Inflammatory macrophage (primary cell): ENCODE results near the gene SPATS1.
"Not testable (repeated sequence)": the region's sequence is repeated elsewhere in the genome, so short reads cannot be mapped to it uniquely, and the experiment has no call there.

Experiments
- DNase-seq, 2 donors: peaks; one replicate each; pipeline ENCODE4 v3.0.0-alpha.2; 2020 to 2022

Gene SPATS1

DNA sequence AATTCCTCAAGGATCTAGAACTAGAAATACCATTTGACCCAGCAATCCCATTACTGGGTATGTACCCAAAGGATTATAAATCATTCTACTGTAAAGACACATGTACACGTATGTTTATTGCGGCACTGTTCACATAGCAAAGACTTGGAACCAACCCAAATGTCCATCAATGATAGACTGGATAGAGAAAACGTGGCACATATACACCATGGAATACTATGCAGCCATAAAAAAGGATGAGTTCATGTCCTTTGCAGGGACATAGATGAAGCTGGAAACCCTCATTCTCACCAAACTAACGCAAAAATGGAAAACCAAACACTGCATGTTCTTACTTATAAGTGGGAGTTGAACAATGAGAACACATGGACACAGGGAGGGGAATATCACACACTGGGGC, 4.4 kb downstream of the SPATS1 start:
- not testable (repeated sequence) for DNase-seq

- peak; percentile 48 to 65 for DNase-seq
Measured at GRCh38 chr6:44349904-44350649, 7.6 kb downstream of the SPATS1 start.

GRCh38 chr6:44350650-44350994, 8.2 kb downstream of the SPATS1 start:
- DNase-seq: not testable (repeated sequence)

DNA sequence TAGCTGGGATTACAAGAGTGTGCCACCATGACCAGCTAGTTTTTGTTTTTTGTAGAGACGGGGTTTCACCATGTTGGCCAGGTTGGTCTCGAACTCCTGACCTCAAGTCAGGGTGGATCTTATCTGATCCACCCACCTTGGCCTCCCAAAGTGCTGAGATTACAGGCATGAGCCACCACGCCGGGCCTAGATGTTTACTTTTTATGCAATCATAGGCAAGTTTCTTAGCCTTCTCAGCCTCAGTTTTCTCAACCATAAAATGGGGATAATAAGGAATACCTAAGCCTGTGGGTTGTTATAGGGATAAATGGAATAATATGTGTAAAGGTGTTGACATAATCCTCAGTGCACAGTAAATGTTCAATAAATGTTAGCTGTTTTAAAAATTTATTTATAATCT, 9.8 kb downstream of the SPATS1 start:
- no peak for DNase-seq

DNA sequence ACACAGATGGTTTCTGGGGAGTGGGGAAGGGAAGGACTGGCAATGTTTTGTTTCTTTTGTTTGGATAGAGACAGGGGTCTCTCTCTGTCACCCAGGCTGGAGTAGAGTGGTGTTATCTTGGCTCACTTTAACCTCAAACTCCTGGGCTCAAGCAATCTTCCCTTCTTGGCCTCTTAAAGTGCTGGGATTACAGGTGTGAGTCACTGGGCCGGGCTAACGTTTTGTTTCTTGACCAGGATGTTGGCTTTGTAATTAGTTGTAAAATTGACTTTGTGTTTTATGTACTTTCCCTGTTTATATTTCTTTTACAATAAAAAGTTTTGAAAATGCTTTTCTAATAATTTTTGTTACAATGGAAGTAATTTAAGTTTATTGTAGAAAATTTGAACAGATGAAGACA, 10.9 kb downstream of the SPATS1 start:
- no peak for DNase-seq

GRCh38 chr6:44355640-44356039, 13.2 kb downstream of the SPATS1 start:
- DNase-seq: no peak

DNA sequence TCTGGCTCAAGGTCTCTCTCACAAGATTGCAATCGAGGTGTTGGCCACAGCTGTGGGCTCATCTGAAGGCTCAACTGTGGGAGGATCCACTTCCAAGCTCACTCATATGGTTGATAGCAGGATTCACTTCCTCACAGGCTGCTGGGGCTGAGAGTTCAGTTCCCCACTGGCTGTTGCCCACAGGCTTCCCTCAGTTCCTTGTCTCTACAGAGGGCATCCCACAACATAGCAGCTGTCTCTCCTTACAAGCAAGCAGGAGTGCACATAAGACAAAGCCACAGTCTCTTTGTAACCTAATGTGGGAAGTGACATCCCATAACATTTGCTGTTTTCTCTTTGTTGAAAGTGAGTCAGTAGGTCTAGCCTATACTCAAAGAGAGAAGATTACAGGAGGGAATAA, 14.0 kb downstream of the SPATS1 start:
- peak; percentile 72 to 92 for DNase-seq

- no peak for DNase-seq
Measured at GRCh38 chr6:44359973-44360372, 17.5 kb downstream of the SPATS1 start.

DNA sequence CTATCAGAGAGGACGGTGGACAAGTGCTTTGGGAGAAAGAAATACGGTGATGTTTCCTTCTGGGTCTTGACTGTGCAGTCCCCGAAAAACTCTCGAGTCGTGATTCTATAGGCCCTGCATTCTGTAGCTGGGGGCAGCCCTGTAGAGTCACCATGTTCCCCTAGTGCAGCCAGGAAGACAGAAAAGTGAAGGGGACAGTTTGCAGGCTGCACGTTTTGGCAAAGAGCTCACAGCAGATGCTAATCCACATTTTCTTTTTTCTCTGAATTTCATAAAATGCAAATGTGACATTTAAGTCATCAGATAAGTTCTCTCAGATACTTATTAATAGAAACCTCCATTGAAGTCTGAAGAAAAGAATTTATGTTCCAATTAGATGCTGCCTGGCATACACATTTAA, 19.5 kb downstream of the SPATS1 start:
- DNase-seq: no peak

DNA sequence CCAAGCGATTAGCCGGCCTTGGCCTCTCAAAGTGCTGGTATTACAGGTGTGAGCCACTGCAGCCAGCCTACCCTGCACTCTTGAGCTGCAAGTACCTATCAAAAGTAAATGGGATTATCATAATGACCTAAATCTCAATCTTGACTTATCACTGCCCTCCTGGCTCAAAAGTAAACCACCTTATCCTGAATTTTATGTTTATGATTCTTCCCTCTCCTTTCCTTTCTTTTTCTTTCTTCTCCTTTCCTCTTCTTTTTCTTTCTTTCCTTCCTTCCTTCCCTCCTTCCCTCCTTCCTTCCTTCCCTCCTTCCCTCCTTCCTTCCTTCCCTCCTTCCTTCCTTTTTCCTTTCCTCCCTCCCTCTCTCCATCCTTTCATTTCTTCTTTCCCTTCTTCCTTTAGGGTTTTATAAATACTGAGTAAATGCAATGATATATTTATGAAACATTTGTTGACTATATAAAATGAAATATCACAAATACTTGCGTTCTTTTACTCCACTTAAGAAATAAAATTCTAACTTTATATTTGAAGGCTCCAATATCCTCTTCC, 21.0 kb downstream of the SPATS1 start:
- no peak for DNase-seq

- no peak for DNase-seq
Measured at GRCh38 chr6:44366781-44367180, 24.3 kb downstream of the SPATS1 start.

- peak; percentile 40 to 76 for DNase-seq
Measured at GRCh38 chr6:44367681-44368080, 25.2 kb downstream of the SPATS1 start.

GRCh38 chr6:44373051-44373450, 30.6 kb downstream of the SPATS1 start:
- DNase-seq: no peak

DNA sequence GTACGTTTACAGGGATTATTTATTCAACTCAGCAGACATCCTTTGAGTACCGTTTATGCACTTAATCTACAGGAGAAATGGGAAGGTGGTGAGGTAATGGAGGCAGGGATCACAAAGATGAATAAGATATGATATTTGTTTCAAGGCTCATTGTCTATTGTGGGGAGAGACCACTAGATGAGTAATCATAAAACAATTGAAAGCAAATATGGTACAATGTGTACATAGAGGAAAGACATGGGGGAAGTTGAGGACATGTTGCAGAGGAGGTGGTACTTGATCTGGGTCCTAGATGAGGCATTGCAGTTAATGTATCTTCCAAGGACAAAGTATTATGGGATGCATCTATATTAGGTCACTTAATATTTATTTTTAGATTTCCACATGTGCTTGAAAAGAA, 31.3 kb downstream of the SPATS1 start:
- DNase-seq: no peak

DNA sequence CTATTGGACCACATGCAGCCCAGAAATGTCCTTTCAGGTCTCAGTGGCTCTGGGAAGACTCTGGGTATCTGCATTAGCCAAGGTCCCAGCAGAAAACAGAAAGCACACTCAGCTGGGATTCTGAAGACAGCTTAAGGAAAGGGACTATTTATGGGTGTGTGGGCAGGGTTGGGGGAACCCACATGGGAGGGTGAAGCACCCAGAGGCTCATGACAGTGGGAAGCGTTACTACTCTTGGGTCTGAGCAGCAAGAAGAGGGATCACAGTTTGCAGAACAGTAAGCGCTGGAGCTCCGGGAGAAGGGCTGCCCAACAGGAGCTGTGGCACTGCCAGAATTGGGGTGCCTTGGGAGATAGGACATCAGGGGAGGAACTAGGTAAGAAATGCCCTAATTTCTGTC, 32.6 kb downstream of the SPATS1 start:
- peak in 1 of 2 donors; percentile 51 for DNase-seq

DNA sequence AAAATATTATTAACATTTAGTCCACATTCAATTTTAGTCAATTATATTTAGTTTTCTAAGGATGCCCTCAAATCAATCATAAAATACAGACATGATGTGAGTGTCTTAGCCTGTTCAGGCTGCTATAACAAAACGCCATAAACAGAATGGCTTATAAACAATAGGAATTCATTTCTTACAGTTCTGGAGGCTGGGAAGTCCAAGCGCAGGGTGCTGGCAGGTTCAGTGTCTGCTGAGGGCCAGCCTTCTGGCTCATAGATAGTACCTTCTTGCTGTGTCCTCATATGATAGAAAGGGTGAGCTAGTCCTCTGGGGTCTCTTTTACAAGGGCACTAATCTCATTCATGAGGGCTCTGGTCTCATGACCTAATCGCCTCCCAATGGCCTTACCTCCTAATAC, 35.0 kb downstream of the SPATS1 start:
- no peak for DNase-seq

DNA sequence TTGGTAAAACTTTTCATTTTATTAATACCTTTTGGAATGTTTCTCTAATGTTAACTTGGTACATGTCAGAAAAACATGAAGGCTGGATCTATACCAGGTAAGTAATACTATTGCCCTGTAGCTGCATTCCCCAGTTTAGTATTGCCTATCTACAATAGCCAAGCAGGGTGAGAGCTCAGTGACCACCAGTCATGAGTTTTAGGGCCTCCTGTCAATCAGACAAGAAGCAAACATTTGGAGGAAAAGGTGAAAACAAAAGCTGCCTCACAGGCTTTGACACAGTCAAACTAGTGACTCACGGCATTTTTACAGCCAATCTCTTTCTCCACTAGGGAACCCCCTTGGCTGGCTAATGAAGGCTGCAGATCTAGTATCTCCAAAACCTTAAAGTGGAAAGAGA, 35.5 kb downstream of the SPATS1 start:
- no peak for DNase-seq

DNA sequence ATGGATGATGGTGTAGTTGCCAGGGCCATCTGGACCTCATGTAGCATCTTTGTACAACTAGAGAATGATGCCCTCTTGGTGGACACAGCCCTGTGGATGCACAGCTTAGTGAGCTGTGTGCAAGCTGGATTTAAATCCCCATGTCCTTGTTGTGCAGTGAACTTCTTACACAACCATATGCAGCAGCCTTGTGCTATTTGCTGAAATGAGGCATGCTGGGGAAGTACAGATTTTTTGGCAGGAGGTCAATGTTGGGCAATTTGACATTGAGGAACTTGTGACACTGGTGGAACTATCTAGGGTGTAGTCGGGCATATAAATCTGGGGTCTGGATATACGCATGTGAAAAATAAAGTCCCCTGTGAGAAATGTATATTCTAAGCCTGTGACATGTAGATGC, 39.3 kb downstream of the SPATS1 start:
- peak; percentile 95 to 97 for DNase-seq

- DNase-seq: no peak
Measured at GRCh38 chr6:44386364-44386928, 44.0 kb downstream of the SPATS1 start.

DNA sequence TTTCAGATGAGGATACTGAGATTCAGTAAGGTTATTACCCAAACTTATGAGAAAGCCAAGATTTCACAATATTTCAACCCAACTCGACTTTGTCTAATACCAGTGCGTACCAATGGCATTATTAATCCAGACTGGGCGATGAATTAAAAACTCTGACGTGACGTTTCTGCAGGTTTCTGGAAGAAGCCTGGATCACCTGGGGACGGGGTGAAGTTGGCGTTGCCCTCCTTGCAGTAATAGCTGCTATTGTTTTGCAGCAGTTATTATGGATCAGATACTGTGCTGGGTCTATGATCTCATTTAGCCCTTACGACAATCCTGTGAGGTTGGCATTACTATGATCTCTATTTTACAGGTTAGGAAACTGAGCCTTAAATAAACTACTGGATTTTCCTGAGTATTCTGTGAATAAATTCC, 44.5 kb downstream of the SPATS1 start:
- DNase-seq: no peak

GRCh38 chr6:44387346-44388134, 45.1 kb downstream of the SPATS1 start, which contains the start of gene CDC5L:
CDC5L (plus strand) TSS chr6:44387706; CDS start chr6:44387824, 118 bp downstream.
- peak; percentile 96 to 98 for DNase-seq

GRCh38 chr6:44388135-44388487, 45.7 kb downstream of the SPATS1 start:
- peak in 1 of 2 donors; percentile 33 for DNase-seq

DNA sequence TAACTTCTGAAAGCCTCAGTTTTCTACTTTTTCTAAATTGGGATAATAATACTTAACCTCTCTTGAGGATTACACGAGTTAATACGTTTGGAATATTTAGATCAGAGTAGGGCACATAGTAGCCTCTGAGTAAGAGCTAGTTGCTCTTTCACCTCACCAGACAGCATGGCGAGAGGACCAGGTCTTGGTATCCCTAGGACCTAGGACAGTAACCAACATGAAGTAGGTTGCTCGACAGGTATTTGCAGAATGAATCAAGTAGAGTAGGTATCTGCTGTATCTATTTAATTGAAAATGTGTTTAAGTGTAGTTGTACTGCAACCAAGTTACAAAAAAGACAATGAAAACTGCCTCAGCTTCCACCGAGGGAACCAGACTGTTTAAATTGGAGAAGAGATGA, 46.4 kb downstream of the SPATS1 start:
- no peak for DNase-seq
